SU-DHL-6 (cell line): ENCODE measurements around the gene ATP6V0C.
"Not testable (repeated sequence)": the region's sequence is repeated elsewhere in the genome, so short reads cannot be mapped to it uniquely, and the experiment has no call there.

Experiments used
- H2AFZ ChIP-seq: fragments of 200-600 bp; sonication (generic); 2 replicates; pipeline ENCODE4 v1.6.1; 2014; ENCODE audit warnings: low read depth, mild to moderate bottlenecking, moderate library complexity, mixed read lengths, antibody characterized with exemption, low read length; ENCODE audit not compliant: severe bottlenecking
- H3F3A ChIP-seq: fragments of 200-600 bp; shearing (Covaris generic); 2 replicates; pipeline ENCODE4 v1.6.0; 2016; ENCODE audit warnings: antibody characterized with exemption, mild to moderate bottlenecking; ENCODE audit not compliant: insufficient read depth
- H3K27ac ChIP-seq: fragments of 200-600 bp; sonication (generic); 2 replicates; pipeline ENCODE4 v1.5.1; 2016; ENCODE audit warnings: low read depth, mild to moderate bottlenecking, low read length, moderate library complexity, mixed read lengths
- H3K27me3 ChIP-seq: fragments of 200-600 bp; sonication (generic), shearing (Covaris generic); 2 replicates; pipeline ENCODE4 v1.6.0; 2014; ENCODE audit warnings: mild to moderate bottlenecking, low read length
- H3K36me3 ChIP-seq: fragments of 200-600 bp; sonication (generic); 2 replicates; pipeline ENCODE4 v1.6.1; 2014; ENCODE audit warnings: mild to moderate bottlenecking, low read length, mixed read lengths
- H3K4me2 ChIP-seq: fragments of 300-600, 200-600 bp; shearing (Covaris generic), sonication (generic); 2 replicates; pipeline ENCODE4 v1.6.0; 2014; ENCODE audit warnings: low read length, low read depth, mild to moderate bottlenecking; ENCODE audit not compliant: poor library complexity, severe bottlenecking
- H3K4me3 ChIP-seq: fragments of 200-600 bp; sonication (generic); 2 replicates; pipeline ENCODE4 v1.5.1; 2014; ENCODE audit warnings: antibody characterized with exemption, low read length, mild to moderate bottlenecking, mixed read lengths; ENCODE audit not compliant: insufficient read depth, poor library complexity, severe bottlenecking
- H3K79me2 ChIP-seq: fragments of 200-600 bp; sonication (generic); 2 replicates; pipeline ENCODE4 v1.6.1; 2014; ENCODE audit warnings: mild to moderate bottlenecking, low read length, moderate library complexity; ENCODE audit not compliant: insufficient read depth
- H3K9ac ChIP-seq: fragments of 200-600 bp; sonication (generic); 2 replicates; pipeline ENCODE4 v1.7.0; 2014; ENCODE audit warnings: mild to moderate bottlenecking, low read length
- H3K9me2 ChIP-seq: fragments of 200-600 bp; sonication (generic); replicated peaks from 2 replicates; pipeline ENCODE4 v1.6.1; 2014; ENCODE audit warnings: low read length; ENCODE audit not compliant: insufficient read depth
- H3K9me3 ChIP-seq: fragments of 200-600 bp; sonication (generic); 2 replicates; pipeline ENCODE4 v1.6.1; 2014; ENCODE audit warnings: low read length, mixed read lengths; ENCODE audit not compliant: insufficient read depth
- H4K20me1 ChIP-seq: fragments of 200-600 bp; sonication (generic); 2 replicates; pipeline ENCODE4 v1.6.1; 2014; ENCODE audit warnings: low read depth, mild to moderate bottlenecking, antibody characterized with exemption, low read length, moderate library complexity, mixed read lengths
- CTCF ChIP-seq: fragments of 200-600 bp; sonication (generic); IDR thresholded peaks from one replicate; pipeline ENCODE4 v1.5.1; 2017; ENCODE audit warnings: antibody characterized with exemption, mild to moderate bottlenecking, low read length, moderate library complexity; ENCODE audit not compliant: insufficient read depth, poor library complexity, severe bottlenecking
- EZH2phosphoT487 ChIP-seq: fragments of 200-600 bp; sonication (generic), shearing (Covaris generic); conservative IDR thresholded peaks from 2 replicates; pipeline ENCODE4 v1.6.1; 2018; ENCODE audit warnings: mild to moderate bottlenecking, antibody characterized with exemption, low read length, moderate library complexity, mixed read lengths

The ATP6V0C gene

GRCh38 chr16:2535625-2536013, 21.9 kb downstream of the ATP6V0C start:
- Histone ChIP-seq H3K27me3 (no peaks in the 10 kb centered on the region), H3K9me2 (no peaks in the 10 kb centered on the region), H3K9me3 (no peaks in the 10 kb centered on the region), H3K4me2 (no peak overlapping the region), H2AFZ (no peak overlapping the region), H3K9ac (no peak overlapping the region), H3K4me3 (no peak overlapping the region), H4K20me1 (no peaks in the 10 kb centered on the region), H3K27ac (no peak overlapping the region), H3K36me3 (no peaks in the 10 kb centered on the region), H3F3A (peaks cover 13% of the 10 kb centered on the region; the same call in 1 of the 2 replicates), H3K79me2 (peaks cover 17% of the 10 kb centered on the region)
- TF ChIP-seq CTCF, result no peak
- no peak for TF ChIP-seq EZH2phosphoT487

- Histone ChIP-seq H3K9ac (peak within 1 kb of the TSS; percentile 67), H2AFZ (peak within 1 kb of the TSS; percentile 88), H3K9me2 (no peaks in the 10 kb centered on the region), H3K4me3 (peak within 1 kb of the TSS; percentile 93), H4K20me1 (no peaks in the 10 kb centered on the region), H3K4me2 (peak within 1 kb of the TSS; percentile 89), H3K9me3 (no peaks in the 10 kb centered on the region), H3K79me2 (peaks cover 27% of the 10 kb centered on the region), H3K27me3 (no peaks in the 10 kb centered on the region), H3K36me3 (no peaks in the 10 kb centered on the region), H3F3A (0 out of 2 replicates have a peak, but pooled peaks cover 3% of the 10 kb centered on the region), H3K27ac (no peak within 1 kb of the TSS)
- no peak for TF ChIP-seq CTCF
- no peak for TF ChIP-seq EZH2phosphoT487
These were observed 24.0 kb downstream of the ATP6V0C start, which contains the start of gene PDPK1 for GRCh38 chr16:2537451-2538379. Gene PDPK1, plus strand, starts transcription at chr16:2538021. Its CDS starts 92 bp downstream, at chr16:2538113.

GRCh38 chr16:2539192-2539844, 25.6 kb downstream of the ATP6V0C start:
- not testable (repeated sequence) for H3K4me3 ChIP-seq

GRCh38 chr16:2539845-2540458, 26.2 kb downstream of the ATP6V0C start:
- not testable (repeated sequence) for H2AFZ ChIP-seq, H3K27me3 ChIP-seq, H3F3A ChIP-seq, H4K20me1 ChIP-seq, H3K9me2 ChIP-seq, H3K9me3 ChIP-seq, H3K36me3 ChIP-seq, H3K27ac ChIP-seq, H3K4me3 ChIP-seq
- Histone ChIP-seq H3K9ac (peak overlapping the region; percentile 20; the same call in 1 of the 2 replicates), H3K4me2 (peak overlapping the region; percentile 89), H3K79me2 (peaks cover 41% of the 10 kb centered on the region)

More at GRCh38 chr16:2539192-2539844, 25.6 kb downstream of the ATP6V0C start:
- not testable (repeated sequence) for H3K36me3 ChIP-seq, H3K27ac ChIP-seq, H3F3A ChIP-seq, H2AFZ ChIP-seq, H3K9me3 ChIP-seq, H3K27me3 ChIP-seq, H4K20me1 ChIP-seq, H3K9me2 ChIP-seq
- Histone ChIP-seq H3K9ac (peak overlapping the region; percentile 58), H3K79me2 (peaks cover 36% of the 10 kb centered on the region), H3K4me2 (peak overlapping the region; percentile 89)

GRCh38 chr16:2540912-2541311, 27.2 kb downstream of the ATP6V0C start:
- not testable (repeated sequence) for H3F3A ChIP-seq, H3K9me3 ChIP-seq, H4K20me1 ChIP-seq, H3K9ac ChIP-seq, H3K27ac ChIP-seq, H2AFZ ChIP-seq, H3K27me3 ChIP-seq, H3K9me2 ChIP-seq, H3K4me3 ChIP-seq, H3K36me3 ChIP-seq
- peaks cover 50% of the 10 kb centered on the region for H3K79me2 ChIP-seq
- H3K4me2 ChIP-seq, result peak overlapping the region; percentile 3

- not testable (repeated sequence) for H3K27ac ChIP-seq, H3K36me3 ChIP-seq, H3K9ac ChIP-seq, H3K27me3 ChIP-seq, H3K9me2 ChIP-seq, H2AFZ ChIP-seq, H3K9me3 ChIP-seq, H3K4me3 ChIP-seq, H3F3A ChIP-seq, H4K20me1 ChIP-seq
- peaks cover 55% of the 10 kb centered on the region for H3K79me2 ChIP-seq
- H3K4me2 ChIP-seq, result peak overlapping the region; percentile 3
These were observed 27.7 kb downstream of the ATP6V0C start for GRCh38 chr16:2541409-2541808.
